Tibial artery (tissue), 4 donors: ENCODE measurements around the gene MINDY2.
"Not testable (repeated sequence)": the region's sequence is repeated elsewhere in the genome, so short reads cannot be mapped to it uniquely, and the experiment has no call there.

Source experiments
- DNase-seq, 2 donors: peaks; one replicate each; pipeline ENCODE4 v3.0.0-alpha.2; 2019
- H3K27ac ChIP-seq, 2 donors: fragments of 200-600 bp; sonication (generic) in 1 of 2; 1 replicate in 1 of 2; 2 replicates in 1 of 2; pipeline ENCODE4 v1.5.1; 2018 to 2019; ENCODE audit warnings: mild to moderate bottlenecking in 1 of 2
- H3K27me3 ChIP-seq, 2 donors: fragments of 200-600 bp; sonication (generic) in 1 of 2; one replicate each; pipeline versions ENCODE4 v1.5.1 to v1.6.0; 2016 to 2019
- H3K36me3 ChIP-seq, 3 donors: fragments of 200-600 bp; sonication (generic) in 2 of 3; one replicate each; pipeline ENCODE4 v1.5.1; 2016 to 2019; ENCODE audit warnings: mild to moderate bottlenecking in 2 of 3
- H3K4me1 ChIP-seq, 4 donors: fragments of 200-600 bp; sonication (generic) in 2 of 4; 1 replicate in 3 of 4; 2 replicates in 1 of 4; pipeline ENCODE4 v1.5.1; 2016 to 2019
- H3K4me3 ChIP-seq, 2 donors: fragments of 200-600 bp; sonication (generic) in 1 of 2; 1 replicate in 1 of 2; 2 replicates in 1 of 2; pipeline ENCODE4 v1.5.1; 2018 to 2019; ENCODE audit warnings: mild to moderate bottlenecking in 2 of 2
- H3K9me3 ChIP-seq, 3 donors: fragments of 200-600 bp; sonication (generic) in 1 of 3; one replicate each; pipeline ENCODE4 v1.5.1; 2016 to 2019
- CTCF ChIP-seq, 2 experiments: fragments of 200-600 bp in 1 of 2; fragments of 450-650 bp in 1 of 2; IDR thresholded peaks; one replicate each; pipeline ENCODE4 v1.5.1; 2017 to 2019; ENCODE audit warnings: antibody characterized with exemption in 2 of 2, mild to moderate bottlenecking in 1 of 2, moderate library complexity in 1 of 2
- intact Hi-C: fragments of 100-400 bp; cut with DNase I; formaldehyde crosslinking; loops from one replicate; pipeline ENCODE4 v1.15.0; 2023; ENCODE audit warnings: low total_unique reads

MINDY2 gene

GRCh38 chr15:58839485-58839884, 68.4 kb downstream of the MINDY2 start:
- Histone ChIP-seq H3K36me3 (peaks cover 0 to 9% (median 3%) of the 10 kb centered on the region in 3 donors), H3K27me3 (no peaks in the 10 kb centered on the region), H3K9me3 (no peaks in the 10 kb centered on the region), H3K27ac (no peak overlapping the region), H3K4me1 (no peaks in the 10 kb centered on the region), H3K4me3 (no peak overlapping the region)
- DNase-seq: no peak
- intact Hi-C loops: no loop called here
- TF ChIP-seq CTCF (IDR thresholded peaks at IDR 0.05): no peak

GRCh38 chr15:58840048-58840447, 68.9 kb downstream of the MINDY2 start:
- no peaks in the 10 kb centered on the region for H3K4me1 ChIP-seq
- no peaks in the 10 kb centered on the region for H3K9me3 ChIP-seq
- intact Hi-C loops: no loop called here
- no peak overlapping the region for H3K4me3 ChIP-seq
- TF ChIP-seq CTCF (IDR thresholded peaks at IDR 0.05): no peak
- no peaks in the 10 kb centered on the region for H3K27me3 ChIP-seq
- H3K36me3 ChIP-seq: peaks cover 0 to 9% (median 0%) of the 10 kb centered on the region in 3 donors
- H3K27ac ChIP-seq: no peak overlapping the region
- DNase-seq: no peak

- intact Hi-C loops: no loop called here
- no peak overlapping the region for H3K4me3 ChIP-seq
- H3K27me3 ChIP-seq: no peaks in the 10 kb centered on the region
- H3K4me1 ChIP-seq: no peaks in the 10 kb centered on the region
- no peaks in the 10 kb centered on the region for H3K9me3 ChIP-seq
- no peak for TF ChIP-seq CTCF (IDR thresholded peaks at IDR 0.05)
- peaks cover 0 to 17% (median 8%) of the 10 kb centered on the region in 3 donors for H3K36me3 ChIP-seq
- DNase-seq: no peak
- no peak overlapping the region for H3K27ac ChIP-seq
These were observed 71.8 kb downstream of the MINDY2 start for GRCh38 chr15:58842713-58843396.

GRCh38 chr15:58851205-58851604, 80.1 kb downstream of the MINDY2 start:
- peaks cover 14 to 59% (median 34%) of the 10 kb centered on the region in 3 donors for H3K36me3 ChIP-seq

GRCh38 chr15:58852347-58852746, 81.2 kb downstream of the MINDY2 start:
- intact Hi-C loops: no loop called here
- Histone ChIP-seq H3K4me3 (no peak overlapping the region), H3K27ac (no peak overlapping the region), H3K4me1 (peaks cover 0 to 12% (median 0%) of the 10 kb centered on the region in 4 donors), H3K9me3 (no peaks in the 10 kb centered on the region), H3K27me3 (no peaks in the 10 kb centered on the region), H3K36me3 (peaks cover 14 to 56% (median 28%) of the 10 kb centered on the region in 3 donors)
- DNase-seq: no peak
- no peak for TF ChIP-seq CTCF (IDR thresholded peaks at IDR 0.05)

More at GRCh38 chr15:58851205-58851604, 80.1 kb downstream of the MINDY2 start:
- H3K4me3 ChIP-seq, H3K27me3 ChIP-seq, DNase-seq, H3K9me3 ChIP-seq, intact Hi-C loops, H3K27ac ChIP-seq: not testable (repeated sequence)
- H3K4me1 ChIP-seq: peaks cover 0 to 11% (median 0%) of the 10 kb centered on the region in 4 donors

- Histone ChIP-seq H3K9me3 (no peaks in the 10 kb centered on the region), H3K36me3 (peaks cover 5 to 35% (median 13%) of the 10 kb centered on the region in 3 donors), H3K27ac (no peak overlapping the region), H3K4me1 (peaks cover 0 to 12% (median 0%) of the 10 kb centered on the region in 4 donors), H3K27me3 (no peaks in the 10 kb centered on the region), H3K4me3 (no peak overlapping the region)
- DNase-seq: no peak
- no peak for TF ChIP-seq CTCF (IDR thresholded peaks at IDR 0.05)
- intact Hi-C loops: no loop called here
These were observed 83.5 kb downstream of the MINDY2 start for GRCh38 chr15:58854593-58854992.
